HG03064 (cell line): Measurements from ENCODE around the gene ASB13.

Experiments used
- ATAC-seq: cut with Tn5 transposase; IDR thresholded peaks from one replicate; pipeline ENCODE4 v1.9.1; 2021; ENCODE audit warnings: low read depth; ENCODE audit not compliant: unreplicated experiment

Gene ASB13

DNA sequence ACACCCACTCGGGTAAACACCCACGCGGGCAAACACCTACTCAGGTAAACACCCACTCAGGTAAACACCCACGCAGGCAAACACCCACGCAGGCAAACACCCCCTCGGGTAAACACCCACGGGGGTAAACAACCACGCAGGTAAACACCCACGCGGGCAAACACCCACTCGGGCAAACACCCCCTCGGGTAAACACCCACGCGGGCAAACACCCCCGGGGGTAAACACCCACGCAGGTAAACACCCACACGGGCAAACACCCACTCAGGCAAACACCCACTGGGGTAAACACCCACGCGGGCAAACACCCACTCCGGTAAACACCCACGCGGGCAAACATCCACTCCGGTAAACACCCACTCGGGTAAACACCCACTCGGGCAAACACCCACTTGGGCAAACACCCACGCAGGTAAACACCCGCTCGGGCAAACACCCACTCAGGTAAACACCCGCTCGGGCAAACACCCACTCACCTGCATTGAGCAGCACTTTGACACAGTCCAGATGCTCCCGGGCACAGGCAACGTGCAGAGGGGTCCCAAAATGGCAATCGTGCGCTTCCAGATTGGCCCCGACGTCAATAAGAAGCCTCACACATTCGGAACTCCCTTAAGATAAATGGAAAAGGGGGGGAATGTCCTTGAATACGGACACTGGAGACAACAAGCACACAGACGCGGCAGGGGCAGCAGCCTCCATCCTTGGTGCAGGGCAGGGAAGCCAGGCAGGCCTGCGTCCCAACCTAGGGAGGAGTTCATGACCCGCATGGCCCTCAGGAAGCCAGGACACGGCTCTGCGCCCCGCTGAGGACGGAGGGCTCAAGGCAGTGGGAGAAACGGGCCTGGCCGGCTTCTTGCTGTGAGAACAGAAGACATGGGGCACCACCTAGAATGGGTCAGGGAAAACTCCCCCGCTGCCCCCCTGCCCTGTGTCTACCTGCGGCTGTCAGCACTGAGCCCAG lies 17.6 kb downstream of the ASB13 start:
- ATAC-seq: no peak

DNA sequence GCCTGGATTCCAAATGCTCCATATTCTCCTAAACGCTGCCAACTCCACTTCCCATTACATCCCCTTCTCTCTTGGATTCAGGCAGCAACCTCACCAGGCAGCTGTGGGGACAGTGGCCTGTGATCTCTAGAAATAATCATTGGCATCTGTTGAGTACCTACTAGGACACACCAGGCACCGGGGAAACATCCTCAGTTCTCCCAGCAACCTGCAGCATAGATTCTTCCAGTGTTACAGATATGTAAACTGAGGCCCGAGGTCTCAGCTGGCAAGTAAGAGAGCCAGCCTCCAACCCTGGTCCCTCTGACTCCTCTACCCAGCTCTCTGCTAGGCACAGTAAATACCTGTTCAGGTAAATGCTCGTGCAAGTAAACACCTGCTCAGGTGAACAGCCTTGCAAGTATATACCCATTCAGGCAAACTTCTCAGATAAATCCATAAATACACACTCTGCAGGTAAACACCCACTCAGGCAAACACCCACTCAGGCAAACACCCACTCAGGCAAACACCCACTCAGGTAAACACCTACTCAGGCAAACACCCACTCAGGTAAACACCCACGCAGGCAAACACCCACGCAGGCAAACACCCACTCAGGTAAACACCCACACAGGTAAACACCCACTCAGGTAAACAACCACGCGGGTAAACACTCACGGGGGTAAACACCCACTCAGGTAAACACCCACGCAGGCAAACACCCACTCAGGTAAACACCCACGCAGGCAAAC lies 18.7 kb downstream of the ASB13 start:
- no peak for ATAC-seq

DNA sequence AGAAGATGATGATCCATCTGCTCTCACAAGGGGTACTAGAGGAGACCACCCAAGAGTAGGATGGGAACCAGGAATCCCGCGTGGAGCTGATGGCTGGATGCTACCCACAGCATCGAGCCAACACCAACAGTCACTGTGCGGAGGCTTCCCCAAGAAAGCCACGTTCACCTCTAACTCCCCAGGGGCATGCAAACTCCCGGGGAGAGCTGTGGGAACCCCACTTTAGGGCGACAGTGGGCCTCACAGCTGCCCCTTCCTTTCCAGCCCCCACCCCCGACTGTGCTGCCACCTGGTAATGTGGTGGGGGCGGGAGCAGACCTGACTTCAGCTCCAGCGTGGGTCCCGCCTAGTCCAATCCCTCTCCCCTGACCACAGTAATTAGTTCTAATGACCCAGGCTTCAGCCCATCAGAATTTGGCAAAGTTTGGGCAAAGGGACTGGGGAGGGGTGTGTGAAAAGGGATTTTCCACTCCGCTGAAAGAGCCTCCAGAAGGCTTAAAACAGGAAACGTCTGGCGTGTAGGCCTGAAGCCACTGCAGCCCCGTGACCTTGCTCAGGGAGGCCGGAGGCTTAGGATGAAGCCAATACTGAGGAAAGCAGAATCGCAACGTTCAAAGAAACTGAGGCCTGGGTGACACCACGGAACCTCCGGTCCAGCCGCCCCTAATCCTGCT lies 20.3 kb downstream of the ASB13 start:
- no peak for ATAC-seq

DNA sequence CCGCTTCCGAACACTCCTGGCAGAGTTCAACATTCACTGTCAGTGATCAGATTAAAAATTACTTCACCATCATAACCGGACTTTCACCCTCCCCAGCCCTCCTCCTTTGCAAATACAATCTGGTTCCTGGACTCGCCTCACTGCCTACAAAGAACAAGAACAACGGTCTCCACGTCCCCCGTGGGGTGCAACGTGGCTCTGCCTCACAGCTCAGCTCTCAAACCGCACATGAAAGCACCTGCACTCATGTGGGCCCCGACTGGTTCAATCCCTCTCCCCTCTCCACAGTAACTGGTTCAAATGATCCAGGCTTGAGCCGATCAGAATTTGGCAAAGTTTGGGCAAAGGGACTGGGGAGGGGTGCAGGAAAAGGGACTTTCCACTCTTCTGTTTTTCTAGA lies 21.0 kb downstream of the ASB13 start:
- ATAC-seq: no peak

DNA sequence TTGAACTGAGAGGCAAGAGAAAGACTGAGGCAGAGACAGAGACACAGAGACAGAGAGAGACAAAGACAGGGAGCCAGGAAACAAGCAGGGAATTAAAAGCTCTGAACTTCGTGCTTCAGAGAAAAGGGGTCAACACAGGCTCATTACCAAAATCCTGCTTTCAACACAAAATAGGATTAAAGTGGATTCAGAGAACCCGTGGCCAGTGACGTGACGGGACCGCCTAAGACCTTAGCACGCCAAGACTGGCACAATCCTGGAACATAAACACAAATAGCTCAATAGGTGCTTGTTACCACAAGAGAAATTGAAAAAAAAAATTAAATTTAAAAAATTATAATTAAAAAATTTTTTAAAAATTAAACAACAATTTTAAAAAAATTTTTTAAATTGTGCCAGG lies 21.5 kb downstream of the ASB13 start:
- no peak for ATAC-seq

DNA sequence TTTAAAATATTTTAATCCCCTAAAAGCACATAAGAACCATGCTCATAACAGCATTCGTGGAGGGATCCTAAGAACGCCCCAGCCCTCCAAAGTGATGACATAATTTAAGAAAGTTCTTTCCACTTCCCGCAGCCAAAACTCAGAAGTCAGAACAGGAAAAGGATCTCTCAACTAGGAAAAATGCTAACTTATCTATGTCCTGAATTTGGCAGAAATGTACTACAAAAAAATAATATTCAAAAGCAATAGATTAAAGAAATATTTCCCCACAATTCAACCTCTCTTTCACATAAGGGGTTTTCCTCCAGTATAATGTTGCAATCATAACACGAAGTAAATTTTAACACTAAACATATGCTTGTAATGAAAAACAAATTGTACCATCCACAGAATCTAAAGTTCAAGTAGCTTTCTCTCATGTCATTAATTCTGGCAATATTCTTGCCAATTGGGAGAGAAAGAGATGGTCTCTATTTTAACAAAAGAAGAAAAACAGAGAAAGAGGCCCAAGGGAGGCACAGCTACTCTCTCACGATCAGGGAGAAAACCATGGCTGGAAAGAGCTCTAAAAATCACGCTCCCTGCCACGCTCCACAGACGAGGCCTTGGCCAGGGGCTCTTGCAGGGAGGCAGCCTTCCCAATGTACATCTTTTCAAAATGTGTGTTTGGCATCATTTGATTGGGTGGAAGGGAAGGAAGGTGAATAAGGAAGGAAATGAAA lies 22.9 kb downstream of the ASB13 start:
- ATAC-seq: no peak

DNA sequence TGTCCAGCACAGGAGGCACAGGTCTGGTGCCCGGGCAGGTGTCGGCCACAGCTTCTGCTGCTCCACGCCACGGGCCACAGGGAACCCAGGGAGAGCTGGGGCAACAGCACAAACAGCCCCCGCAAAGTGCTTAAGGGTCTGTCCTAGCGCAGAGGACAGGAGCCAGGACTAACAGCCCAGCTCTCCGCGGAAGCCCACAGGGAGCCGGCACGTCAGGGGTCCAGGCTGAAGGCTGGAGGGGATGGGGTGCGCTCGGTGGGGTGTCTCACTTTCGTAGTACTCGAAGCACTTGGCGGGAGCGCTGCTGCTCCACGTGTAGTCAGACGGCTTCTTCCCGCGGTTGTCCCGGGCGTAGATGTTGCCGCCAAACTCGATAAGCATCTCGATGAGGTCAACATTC lies 24.9 kb downstream of the ASB13 start:
- ATAC-seq: no peak

DNA sequence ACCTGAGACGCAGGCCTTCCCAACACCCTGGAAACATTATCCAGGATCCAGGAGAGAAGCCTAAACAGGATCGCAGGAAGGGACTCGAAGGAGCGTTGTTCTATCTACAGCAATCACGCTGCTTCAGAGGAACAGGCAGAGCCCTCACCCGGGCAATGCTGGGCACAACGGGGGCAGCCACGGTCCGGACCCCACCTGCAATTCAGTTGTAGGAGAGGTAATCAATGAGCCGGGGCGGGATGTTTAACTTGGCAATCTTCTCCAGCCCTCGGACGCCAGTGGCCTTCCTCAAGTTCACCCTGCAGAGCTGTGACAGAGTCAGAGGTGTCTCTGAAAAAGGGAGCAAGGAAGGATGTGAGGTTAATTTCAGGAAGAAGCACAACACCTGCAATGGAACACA lies 25.9 kb downstream of the ASB13 start:
- ATAC-seq: no peak

DNA sequence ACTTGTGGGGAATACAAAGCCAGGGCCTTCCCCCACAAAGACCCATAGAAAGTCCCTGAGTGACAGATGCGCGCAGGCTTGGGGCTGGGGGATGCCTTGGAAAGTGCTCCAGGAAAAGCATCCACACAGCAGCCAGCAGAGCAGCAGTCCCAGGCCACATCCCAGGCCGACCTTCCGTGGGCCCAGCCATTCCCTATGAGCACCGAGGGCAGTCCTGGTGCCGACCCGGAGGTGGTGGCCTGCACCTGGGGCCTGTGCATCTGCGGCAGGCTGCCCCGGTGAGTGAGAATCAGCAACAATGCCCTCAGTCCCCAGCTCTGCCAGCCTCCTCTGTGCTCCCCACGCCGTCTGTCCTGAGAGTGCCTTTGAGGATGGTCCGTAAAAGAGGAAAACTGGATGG lies 26.4 kb downstream of the ASB13 start:
- ATAC-seq: no peak

DNA sequence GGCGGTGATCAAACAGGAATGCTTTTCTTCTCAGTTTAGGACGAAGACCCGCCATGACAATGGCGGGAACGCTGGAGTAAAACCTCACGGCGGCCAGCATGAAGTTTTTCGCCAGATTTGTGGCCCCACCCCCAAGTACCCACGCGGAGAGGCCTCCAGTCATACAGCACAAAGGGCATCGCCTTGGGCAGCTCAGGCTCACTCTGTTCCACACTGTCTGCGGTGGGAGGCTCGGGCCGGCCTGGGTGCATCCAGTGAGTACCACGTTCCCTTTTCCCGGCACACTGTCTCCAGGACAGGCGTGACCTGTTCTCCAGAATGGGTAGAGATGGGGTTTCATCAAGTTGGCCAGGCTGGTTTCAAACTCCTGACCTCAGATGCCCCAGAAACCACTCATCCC lies 27.3 kb downstream of the ASB13 start:
- no peak for ATAC-seq

DNA sequence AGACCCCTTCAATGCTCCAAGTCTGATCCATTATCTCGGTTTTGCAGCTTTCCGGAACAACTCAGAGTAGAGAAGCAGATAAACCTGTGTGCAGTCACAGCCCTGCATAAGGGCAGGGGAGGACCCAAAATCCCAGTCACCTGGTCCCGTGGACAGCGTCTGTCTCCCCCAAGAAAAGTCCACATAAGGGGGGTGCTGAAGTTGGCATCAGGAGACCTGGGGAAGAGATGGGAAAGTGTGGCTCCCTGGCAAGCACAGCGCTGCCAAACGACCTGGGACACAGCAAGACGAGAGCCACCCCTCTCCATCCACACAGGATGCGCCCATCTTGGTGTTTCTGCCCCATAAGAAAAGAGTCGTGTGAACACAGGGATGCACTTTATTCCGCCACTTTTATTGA lies 27.9 kb downstream of the ASB13 start:
- no peak for ATAC-seq

DNA sequence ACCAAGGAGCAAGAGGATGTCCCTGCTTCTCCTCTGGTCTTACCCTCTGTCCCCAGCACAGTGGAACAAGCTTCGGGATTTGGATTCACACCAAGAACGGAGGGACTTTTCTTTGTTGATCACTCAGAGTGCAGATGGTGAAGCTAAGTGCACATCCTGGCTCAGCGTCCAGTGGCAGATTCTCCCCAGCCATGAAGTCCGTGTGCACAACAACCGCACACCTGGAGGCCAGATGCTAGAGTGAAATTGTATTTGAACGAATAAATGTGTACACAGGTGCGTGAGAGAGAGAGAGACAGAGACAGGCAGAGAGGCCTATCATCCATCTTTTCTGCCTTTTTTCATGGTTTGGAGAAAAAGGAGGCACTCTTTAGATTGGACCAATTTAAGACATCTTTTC lies 31.5 kb downstream of the ASB13 start:
- ATAC-seq: no peak

DNA sequence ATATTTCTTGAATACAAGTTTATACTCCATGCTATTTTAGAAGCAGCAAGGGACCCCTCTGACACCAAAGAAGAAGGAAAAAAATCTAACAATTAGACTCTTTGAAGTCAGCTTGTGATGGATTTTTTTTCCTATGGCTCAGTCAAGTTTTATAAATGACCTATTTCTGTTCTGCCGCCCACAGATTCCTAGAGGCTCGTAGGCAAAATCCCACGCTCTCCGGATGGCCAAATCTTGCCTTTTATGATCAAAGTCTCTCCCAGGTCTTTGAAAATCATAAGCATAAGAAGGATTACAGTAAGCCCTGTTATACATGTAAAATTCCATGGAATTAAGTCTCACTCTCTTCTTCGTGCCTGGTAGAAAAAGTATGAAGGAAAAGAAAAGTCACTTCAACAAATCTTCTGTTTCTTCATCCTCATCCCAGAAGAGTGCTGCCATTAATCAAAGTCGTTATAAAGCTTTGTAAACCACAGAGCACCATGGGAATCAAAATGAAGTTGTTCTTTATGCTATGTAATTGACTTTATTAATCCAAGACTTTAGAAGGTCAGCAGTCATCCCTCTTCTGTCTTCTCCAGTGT lies 33.1 kb downstream of the ASB13 start:
- ATAC-seq: no peak

DNA sequence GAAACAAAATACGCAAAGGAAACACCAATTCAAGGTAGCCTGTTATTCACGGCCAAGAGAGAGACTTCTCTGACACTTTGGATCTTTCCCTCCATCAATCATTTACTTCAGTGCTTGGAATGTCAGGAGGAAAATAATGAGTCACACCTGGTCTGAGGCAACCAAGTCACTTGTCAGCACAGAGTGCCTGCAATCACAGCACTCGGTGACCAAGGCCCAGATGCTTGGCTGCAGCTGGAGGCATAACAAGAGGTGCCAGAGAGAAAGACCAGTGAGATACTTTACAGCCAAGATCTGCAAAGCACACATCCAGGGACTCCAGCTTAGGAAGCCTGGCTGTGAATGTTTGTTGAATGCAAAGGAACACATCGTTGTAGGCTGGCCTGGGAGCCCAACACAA lies 33.9 kb downstream of the ASB13 start:
- ATAC-seq: no peak

DNA sequence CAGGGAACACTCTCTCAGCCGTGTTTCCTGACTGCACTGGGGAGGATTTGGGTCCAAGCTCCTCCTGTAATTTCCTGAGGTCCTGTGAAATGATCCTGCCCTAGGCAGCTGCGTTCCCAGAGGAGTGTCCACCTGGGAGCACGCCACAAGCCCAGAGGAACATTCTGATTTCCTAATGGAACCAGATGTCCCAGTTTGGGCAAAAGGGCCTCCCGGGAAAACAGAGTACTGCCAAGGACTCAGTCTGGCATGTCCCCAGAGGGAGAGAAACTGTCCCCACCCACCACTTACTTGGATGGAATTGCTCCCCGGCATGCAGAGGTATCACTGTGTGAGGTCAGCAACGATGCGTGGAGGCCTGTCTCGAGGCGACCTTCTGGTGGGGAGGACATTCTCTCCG lies 34.5 kb downstream of the ASB13 start:
- no peak for ATAC-seq

DNA sequence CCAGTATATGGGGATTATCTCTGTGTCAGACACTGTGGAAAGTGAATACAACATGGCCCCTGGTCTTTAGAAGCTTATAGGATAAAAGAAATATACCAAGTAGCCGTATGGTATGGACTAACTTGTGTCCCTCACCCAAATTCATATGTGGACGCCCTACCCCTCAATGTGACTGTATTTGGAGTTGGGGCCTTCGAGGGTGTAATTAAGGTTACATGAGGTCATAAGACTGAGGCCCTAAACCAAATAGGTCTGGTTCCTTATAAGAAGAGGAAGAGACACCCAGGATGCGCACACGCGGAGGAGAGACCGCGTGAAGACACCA lies 36.3 kb downstream of the ASB13 start:
- ATAC-seq: no peak

DNA sequence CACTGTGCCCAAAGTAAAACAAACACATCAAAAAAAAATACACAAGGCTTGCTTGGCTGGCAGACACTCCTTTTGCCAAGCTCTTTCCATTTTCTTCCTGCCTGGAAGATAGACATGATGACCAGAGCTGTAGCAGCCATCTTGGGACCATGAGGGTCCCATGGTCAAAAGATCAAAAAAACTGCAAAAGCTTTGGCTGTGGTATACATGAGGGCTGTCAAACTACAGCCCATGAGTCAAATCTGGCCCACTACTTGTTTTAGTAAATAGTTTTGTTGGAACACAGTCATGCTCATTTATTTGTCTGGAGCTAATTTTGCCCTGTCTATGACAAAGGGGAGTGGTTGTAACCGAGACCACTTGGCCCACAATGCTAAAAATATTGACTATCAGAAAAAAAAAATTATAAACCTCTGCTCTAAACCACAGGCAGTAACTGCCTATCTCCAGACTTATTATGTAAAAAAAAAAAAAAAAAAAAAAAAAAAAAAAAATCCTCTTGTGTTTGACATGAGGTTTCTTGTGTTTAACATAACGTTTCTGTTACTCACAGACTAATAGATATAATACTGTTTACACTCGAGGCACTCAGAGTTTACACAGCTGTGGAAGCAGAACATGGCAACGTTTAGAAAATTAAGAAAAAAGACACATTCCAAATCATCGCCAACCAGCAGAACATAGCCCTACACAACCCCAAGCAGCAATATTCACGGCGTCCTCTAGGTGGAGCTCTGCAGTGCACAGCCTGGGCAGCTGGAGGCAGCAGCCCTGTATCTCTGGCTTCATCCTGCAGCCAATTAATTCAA lies 36.9 kb downstream of the ASB13 start:
- peak; percentile 84 for ATAC-seq

DNA sequence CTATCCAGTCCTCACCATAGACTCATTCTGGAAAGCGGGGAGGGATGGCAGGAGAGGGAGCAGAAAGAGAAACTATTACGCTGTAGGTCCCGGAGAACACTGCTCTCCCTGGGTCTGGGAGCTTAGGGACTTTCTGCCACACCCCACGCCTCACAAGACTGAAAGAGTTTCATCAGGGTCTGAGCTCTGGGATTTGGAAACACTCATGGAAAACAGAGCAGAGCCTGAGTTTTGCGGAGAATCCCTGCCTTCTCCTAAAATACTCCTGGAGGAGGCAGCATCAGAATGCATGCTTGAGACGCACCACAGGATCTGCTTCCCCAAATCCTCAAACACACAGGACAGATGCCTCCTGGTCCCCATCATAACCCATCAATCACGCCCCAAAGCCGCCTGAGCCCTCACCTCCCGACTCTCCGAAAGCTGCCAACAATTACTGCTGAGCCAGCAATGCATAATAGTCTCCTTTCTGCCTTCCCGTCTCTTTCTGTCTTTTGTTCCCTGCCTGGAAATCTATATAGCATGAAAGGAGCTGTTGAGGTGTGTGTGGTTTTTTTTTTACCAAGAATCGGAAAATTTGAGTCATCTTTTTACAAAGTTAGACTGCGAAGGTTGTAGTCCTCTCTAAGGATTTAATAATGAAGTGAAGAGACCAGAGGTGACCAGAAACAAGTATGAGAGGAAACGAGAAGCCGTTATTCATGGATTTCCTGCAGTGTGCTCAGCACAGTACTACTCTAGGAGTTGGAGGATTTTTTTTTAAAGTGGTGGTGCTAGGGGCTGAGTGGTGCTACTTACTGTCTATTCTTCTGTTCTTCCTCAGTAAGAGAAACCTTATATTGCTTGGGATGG lies 37.7 kb downstream of the ASB13 start:
- no peak for ATAC-seq
